WTC11 (cell line): ENCODE measurements around the gene CHST3. TPM values are rescaled to one million over a fixed set of nuclear protein-coding genes. Genes with fewer than 3 reads are reported as not detected.

Source experiments
- ATAC-seq: fragments of 200-7000 bp; cut with Tn5 transposase; 2 replicates; pipeline ENCODE4 v1.10.0; 2021; ENCODE audit warnings: mild to moderate bottlenecking, moderate library complexity
- CTCF ChIA-PET: fragments of 300-600 bp; sonication (Branson Sonifier 250); formaldehyde crosslinking; loops from one replicate; lab custom pipeline; 2021; ENCODE audit warnings: antibody characterized with exemption; lab: Charles Lee
- POLR2A ChIA-PET: fragments of 350-600 bp; sonication (Branson Sonifier 250); formaldehyde crosslinking; loops from one replicate; lab custom pipeline; 2021; ENCODE audit warnings: antibody characterized with exemption; lab: Charles Lee
- DNase-seq: peaks from one replicate; pipeline ENCODE4 v3.0.0; 2021; ENCODE audit warnings: low spot score
- H3K27ac Mint-ChIP-seq: 2 replicates; pipeline ENCODE4 v1.8.0; 2021; ENCODE audit warnings: mixed read lengths
- H3K27me3 Mint-ChIP-seq: 2 replicates; pipeline ENCODE4 v1.8.0; 2021; ENCODE audit warnings: low read depth, mild to moderate bottlenecking, moderate library complexity, mixed read lengths
- H3K36me3 Mint-ChIP-seq: 2 replicates; pipeline ENCODE4 v1.8.0; 2021; ENCODE audit warnings: mixed read lengths
- H3K4me1 Mint-ChIP-seq: 2 replicates; pipeline ENCODE4 v1.8.0; 2022; ENCODE audit warnings: mixed read lengths
- H3K4me3 Mint-ChIP-seq: 2 replicates; pipeline ENCODE4 v1.8.0; 2021; ENCODE audit warnings: mild to moderate bottlenecking, moderate library complexity, mixed read lengths
- H3K9me3 Mint-ChIP-seq: 2 replicates; pipeline ENCODE4 v1.8.0; 2021; ENCODE audit warnings: mixed read lengths
- ELF4 ChIP-seq: sonication (generic); formaldehyde crosslinking; IDR thresholded peaks from 2 replicates; pipeline ENCODE4 v1.8.1; 2022; ENCODE audit warnings: low read depth, mild to moderate bottlenecking, moderate library complexity, missing genetic modification reagents
- GABPB1 ChIP-seq: sonication (generic); formaldehyde crosslinking; IDR thresholded peaks from 2 replicates; pipeline ENCODE4 v1.8.1; 2023; ENCODE audit warnings: mild to moderate bottlenecking, missing genetic modification reagents
- GRHL2 ChIP-seq: fragments of 250-450 bp; sonication (Bioruptor Pico); IDR thresholded peaks from 2 replicates; pipeline ENCODE4 v1.8.0; 2022; ENCODE audit warnings: mild to moderate bottlenecking, moderate library complexity; ENCODE audit not compliant: insufficient replicate concordance, severe bottlenecking
- HMGA2 ChIP-seq: fragments of 250-450 bp; sonication (Bioruptor Pico); IDR thresholded peaks from 2 replicates; pipeline ENCODE4 v1.4.0; 2021; ENCODE audit warnings: mild to moderate bottlenecking, moderate library complexity
- NFYB ChIP-seq: sonication (generic); formaldehyde crosslinking; conservative IDR thresholded peaks from 2 replicates; pipeline ENCODE4 v1.8.0; 2022; ENCODE audit warnings: low read depth, missing genetic modification reagents
- SMAD4 ChIP-seq: sonication (generic); formaldehyde crosslinking; IDR thresholded peaks from 2 replicates; pipeline ENCODE4 v1.8.0; 2022; ENCODE audit warnings: mild to moderate bottlenecking, missing genetic modification reagents
- SP1 ChIP-seq: sonication (generic); formaldehyde crosslinking; conservative IDR thresholded peaks from 2 replicates; pipeline ENCODE4 v1.8.1; 2022; ENCODE audit warnings: missing genetic modification reagents
- ZNF121 ChIP-seq: sonication (generic); formaldehyde crosslinking; IDR thresholded peaks from 2 replicates; pipeline ENCODE4 v1.8.0; 2023; ENCODE audit warnings: missing genetic modification reagents
- total RNA-seq: library from RNA; stranded (reverse); gene quantifications from 3 replicates; pipeline ENCODE4 v1.2.3, GENCODE V29; 2021
- TF ChIP-seq, protein P1 (sequence below): sonication (generic); formaldehyde crosslinking; IDR thresholded peaks from 2 replicates; pipeline ENCODE4 v1.8.1; 2023; ENCODE audit warnings: mild to moderate bottlenecking, missing genetic modification reagents, borderline replicate concordance
- TF ChIP-seq, protein P2 (sequence below): fragments of 250-450 bp; sonication (Bioruptor Pico); IDR thresholded peaks from 2 replicates; pipeline ENCODE4 v1.9.0; 2021; ENCODE audit warnings: mild to moderate bottlenecking, borderline replicate concordance
- TF ChIP-seq, protein P3 (sequence below): sonication (generic); formaldehyde crosslinking; IDR thresholded peaks from 2 replicates; pipeline ENCODE4 v1.8.1; 2022; ENCODE audit warnings: low read depth, missing genetic modification reagents, borderline replicate concordance
- TF ChIP-seq, protein P4 (sequence below): sonication (generic); formaldehyde crosslinking; IDR thresholded peaks from 2 replicates; pipeline ENCODE4 v1.8.0; 2022; ENCODE audit warnings: mild to moderate bottlenecking, missing genetic modification reagents
- TF ChIP-seq, protein P5 (sequence below): sonication (generic); formaldehyde crosslinking; IDR thresholded peaks from 2 replicates; pipeline ENCODE4 v1.8.1; 2023; ENCODE audit warnings: mild to moderate bottlenecking, missing genetic modification reagents
- TF ChIP-seq, protein P6 (sequence below): fragments of 250-450 bp; sonication (Bioruptor Pico); IDR thresholded peaks from 2 replicates; pipeline ENCODE4 v2.1.2; 2022; ENCODE audit warnings: mild to moderate bottlenecking, moderate library complexity

CHST3 gene
- total RNA-seq, 1 experiment from 2014 or later, result 7.0 TPM

DNA sequence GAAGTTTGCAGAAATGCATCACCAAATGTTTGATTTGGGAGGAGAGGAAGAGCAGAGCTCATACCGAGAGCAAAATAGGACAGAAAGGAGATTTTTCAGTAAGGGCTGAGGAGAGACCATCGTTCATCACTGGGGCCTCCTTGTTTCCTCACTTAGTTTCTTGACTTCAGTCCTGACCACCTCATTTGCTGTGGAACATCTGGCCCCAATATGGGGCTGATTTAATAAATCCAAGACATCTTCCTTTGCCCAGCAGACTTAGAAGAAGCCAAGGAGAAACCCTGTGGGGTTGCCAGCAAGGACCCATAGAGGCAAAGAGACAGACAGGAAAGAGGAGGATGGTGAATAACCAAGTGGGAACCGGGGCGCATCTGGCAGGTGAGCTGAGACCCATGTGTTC, 60.4 kb downstream of the CHST3 start (continued):
- TF ChIP-seq, protein P1, sequence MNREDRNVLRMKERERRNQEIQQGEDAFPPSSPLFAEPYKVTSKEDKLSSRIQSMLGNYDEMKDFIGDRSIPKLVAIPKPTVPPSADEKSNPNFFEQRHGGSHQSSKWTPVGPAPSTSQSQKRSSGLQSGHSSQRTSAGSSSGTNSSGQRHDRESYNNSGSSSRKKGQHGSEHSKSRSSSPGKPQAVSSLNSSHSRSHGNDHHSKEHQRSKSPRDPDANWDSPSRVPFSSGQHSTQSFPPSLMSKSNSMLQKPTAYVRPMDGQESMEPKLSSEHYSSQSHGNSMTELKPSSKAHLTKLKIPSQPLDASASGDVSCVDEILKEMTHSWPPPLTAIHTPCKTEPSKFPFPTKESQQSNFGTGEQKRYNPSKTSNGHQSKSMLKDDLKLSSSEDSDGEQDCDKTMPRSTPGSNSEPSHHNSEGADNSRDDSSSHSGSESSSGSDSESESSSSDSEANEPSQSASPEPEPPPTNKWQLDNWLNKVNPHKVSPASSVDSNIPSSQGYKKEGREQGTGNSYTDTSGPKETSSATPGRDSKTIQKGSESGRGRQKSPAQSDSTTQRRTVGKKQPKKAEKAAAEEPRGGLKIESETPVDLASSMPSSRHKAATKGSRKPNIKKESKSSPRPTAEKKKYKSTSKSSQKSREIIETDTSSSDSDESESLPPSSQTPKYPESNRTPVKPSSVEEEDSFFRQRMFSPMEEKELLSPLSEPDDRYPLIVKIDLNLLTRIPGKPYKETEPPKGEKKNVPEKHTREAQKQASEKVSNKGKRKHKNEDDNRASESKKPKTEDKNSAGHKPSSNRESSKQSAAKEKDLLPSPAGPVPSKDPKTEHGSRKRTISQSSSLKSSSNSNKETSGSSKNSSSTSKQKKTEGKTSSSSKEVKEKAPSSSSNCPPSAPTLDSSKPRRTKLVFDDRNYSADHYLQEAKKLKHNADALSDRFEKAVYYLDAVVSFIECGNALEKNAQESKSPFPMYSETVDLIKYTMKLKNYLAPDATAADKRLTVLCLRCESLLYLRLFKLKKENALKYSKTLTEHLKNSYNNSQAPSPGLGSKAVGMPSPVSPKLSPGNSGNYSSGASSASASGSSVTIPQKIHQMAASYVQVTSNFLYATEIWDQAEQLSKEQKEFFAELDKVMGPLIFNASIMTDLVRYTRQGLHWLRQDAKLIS (CRISPR knock-in tag), result no peak
- TF ChIP-seq HMGA2 (CRISPR knock-in tag) (no peak), SMAD4 (no peak), NFYB (CRISPR knock-in tag) (no peak), GRHL2 (no peak), ZNF121 (CRISPR knock-in tag) (no peak)
- TF ChIP-seq, protein P2, sequence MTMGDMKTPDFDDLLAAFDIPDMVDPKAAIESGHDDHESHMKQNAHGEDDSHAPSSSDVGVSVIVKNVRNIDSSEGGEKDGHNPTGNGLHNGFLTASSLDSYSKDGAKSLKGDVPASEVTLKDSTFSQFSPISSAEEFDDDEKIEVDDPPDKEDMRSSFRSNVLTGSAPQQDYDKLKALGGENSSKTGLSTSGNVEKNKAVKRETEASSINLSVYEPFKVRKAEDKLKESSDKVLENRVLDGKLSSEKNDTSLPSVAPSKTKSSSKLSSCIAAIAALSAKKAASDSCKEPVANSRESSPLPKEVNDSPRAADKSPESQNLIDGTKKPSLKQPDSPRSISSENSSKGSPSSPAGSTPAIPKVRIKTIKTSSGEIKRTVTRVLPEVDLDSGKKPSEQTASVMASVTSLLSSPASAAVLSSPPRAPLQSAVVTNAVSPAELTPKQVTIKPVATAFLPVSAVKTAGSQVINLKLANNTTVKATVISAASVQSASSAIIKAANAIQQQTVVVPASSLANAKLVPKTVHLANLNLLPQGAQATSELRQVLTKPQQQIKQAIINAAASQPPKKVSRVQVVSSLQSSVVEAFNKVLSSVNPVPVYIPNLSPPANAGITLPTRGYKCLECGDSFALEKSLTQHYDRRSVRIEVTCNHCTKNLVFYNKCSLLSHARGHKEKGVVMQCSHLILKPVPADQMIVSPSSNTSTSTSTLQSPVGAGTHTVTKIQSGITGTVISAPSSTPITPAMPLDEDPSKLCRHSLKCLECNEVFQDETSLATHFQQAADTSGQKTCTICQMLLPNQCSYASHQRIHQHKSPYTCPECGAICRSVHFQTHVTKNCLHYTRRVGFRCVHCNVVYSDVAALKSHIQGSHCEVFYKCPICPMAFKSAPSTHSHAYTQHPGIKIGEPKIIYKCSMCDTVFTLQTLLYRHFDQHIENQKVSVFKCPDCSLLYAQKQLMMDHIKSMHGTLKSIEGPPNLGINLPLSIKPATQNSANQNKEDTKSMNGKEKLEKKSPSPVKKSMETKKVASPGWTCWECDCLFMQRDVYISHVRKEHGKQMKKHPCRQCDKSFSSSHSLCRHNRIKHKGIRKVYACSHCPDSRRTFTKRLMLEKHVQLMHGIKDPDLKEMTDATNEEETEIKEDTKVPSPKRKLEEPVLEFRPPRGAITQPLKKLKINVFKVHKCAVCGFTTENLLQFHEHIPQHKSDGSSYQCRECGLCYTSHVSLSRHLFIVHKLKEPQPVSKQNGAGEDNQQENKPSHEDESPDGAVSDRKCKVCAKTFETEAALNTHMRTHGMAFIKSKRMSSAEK, result no peak
- TF ChIP-seq, protein P3, sequence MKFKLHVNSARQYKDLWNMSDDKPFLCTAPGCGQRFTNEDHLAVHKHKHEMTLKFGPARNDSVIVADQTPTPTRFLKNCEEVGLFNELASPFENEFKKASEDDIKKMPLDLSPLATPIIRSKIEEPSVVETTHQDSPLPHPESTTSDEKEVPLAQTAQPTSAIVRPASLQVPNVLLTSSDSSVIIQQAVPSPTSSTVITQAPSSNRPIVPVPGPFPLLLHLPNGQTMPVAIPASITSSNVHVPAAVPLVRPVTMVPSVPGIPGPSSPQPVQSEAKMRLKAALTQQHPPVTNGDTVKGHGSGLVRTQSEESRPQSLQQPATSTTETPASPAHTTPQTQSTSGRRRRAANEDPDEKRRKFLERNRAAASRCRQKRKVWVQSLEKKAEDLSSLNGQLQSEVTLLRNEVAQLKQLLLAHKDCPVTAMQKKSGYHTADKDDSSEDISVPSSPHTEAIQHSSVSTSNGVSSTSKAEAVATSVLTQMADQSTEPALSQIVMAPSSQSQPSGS (CRISPR knock-in tag), result no peak
- TF ChIP-seq, protein P4, sequence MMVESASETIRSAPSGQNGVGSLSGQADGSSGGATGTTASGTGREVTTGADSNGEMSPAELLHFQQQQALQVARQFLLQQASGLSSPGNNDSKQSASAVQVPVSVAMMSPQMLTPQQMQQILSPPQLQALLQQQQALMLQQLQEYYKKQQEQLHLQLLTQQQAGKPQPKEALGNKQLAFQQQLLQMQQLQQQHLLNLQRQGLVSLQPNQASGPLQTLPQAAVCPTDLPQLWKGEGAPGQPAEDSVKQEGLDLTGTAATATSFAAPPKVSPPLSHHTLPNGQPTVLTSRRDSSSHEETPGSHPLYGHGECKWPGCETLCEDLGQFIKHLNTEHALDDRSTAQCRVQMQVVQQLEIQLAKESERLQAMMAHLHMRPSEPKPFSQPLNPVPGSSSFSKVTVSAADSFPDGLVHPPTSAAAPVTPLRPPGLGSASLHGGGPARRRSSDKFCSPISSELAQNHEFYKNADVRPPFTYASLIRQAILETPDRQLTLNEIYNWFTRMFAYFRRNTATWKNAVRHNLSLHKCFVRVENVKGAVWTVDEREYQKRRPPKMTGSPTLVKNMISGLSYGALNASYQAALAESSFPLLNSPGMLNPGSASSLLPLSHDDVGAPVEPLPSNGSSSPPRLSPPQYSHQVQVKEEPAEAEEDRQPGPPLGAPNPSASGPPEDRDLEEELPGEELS, result no peak
- TF ChIP-seq, all 79 proteins: peak for 0

DNA sequence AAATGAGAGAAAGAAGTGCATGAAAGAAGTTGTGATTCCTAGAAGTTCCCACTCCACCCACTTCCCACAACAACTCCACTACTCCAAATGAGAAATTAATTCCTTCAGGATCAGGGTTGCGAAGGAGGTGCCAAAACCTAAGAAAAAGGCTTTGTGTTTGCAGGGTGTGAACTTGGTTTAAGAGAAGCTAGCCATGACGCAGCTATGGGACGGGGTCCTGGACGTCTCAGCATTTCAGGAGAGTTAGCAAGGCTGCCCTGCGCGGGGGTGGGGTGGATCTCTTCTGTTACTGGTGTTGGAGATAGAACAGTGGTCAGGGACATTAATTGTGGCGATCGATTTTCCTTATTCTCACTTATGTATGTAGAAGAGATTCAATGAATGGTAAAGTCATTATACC, 61.2 kb downstream of the CHST3 start:
- ATAC-seq, result no peak
- no peak for DNase-seq
- Mint-ChIP-seq H3K4me1 (peaks cover 2% of the 10 kb centered on the region; the same call in 1 of the 2 replicates), H3K9me3 (no peaks in the 10 kb centered on the region), H3K36me3 (no peaks in the 10 kb centered on the region), H3K27ac (no peak overlapping the region), H3K4me3 (no peak overlapping the region), H3K27me3 (no peaks in the 10 kb centered on the region)
- POLR2A ChIA-PET, result no interaction called here
- CTCF ChIA-PET, result interaction anchor here (1.0 to 2.4 kb wide), 2 partner anchors 23 to 129 kb away, joined by 3 to 10 read pairs; no protein-coding TSS in a partner anchor
- TF ChIP-seq SP1, result no peak

DNA sequence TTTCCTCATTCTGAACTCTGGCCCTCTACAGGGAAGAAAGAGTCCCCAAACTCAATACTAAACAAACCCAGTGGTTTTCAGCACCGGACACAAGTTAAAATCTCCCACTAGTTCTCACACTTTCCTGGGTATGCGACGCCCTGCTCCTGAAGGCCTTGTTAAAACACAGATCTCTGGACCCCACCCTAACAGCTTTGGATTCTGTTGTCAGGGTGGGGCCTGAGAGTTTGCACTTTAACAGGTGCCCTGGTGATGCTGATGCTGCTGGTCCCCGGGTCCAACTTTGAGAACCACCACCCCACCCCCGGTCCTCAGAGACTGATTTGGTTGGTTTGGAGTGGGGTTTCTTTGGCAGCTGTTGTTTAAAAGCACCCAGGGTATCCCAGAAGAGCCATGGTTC, 61.6 kb downstream of the CHST3 start:
- Mint-ChIP-seq H3K36me3 (no peaks in the 10 kb centered on the region), H3K4me1 (peaks cover 2% of the 10 kb centered on the region; the same call in 1 of the 2 replicates), H3K9me3 (no peaks in the 10 kb centered on the region), H3K27me3 (no peaks in the 10 kb centered on the region), H3K27ac (no peak overlapping the region), H3K4me3 (no peak overlapping the region)
- POLR2A ChIA-PET, result no interaction called here
- CTCF ChIA-PET, result interaction anchor here (1.0 to 2.4 kb wide), 2 partner anchors 22 to 130 kb away, joined by 3 to 10 read pairs; no protein-coding TSS in a partner anchor
- no peak for ATAC-seq
- TF ChIP-seq ELF4 (CRISPR knock-in tag), result no peak
- TF ChIP-seq, protein P5, sequence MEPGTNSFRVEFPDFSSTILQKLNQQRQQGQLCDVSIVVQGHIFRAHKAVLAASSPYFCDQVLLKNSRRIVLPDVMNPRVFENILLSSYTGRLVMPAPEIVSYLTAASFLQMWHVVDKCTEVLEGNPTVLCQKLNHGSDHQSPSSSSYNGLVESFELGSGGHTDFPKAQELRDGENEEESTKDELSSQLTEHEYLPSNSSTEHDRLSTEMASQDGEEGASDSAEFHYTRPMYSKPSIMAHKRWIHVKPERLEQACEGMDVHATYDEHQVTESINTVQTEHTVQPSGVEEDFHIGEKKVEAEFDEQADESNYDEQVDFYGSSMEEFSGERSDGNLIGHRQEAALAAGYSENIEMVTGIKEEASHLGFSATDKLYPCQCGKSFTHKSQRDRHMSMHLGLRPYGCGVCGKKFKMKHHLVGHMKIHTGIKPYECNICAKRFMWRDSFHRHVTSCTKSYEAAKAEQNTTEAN (CRISPR knock-in tag), result no peak
- no peak for TF ChIP-seq GABPB1 (CRISPR knock-in tag)
- TF ChIP-seq, protein P6, sequence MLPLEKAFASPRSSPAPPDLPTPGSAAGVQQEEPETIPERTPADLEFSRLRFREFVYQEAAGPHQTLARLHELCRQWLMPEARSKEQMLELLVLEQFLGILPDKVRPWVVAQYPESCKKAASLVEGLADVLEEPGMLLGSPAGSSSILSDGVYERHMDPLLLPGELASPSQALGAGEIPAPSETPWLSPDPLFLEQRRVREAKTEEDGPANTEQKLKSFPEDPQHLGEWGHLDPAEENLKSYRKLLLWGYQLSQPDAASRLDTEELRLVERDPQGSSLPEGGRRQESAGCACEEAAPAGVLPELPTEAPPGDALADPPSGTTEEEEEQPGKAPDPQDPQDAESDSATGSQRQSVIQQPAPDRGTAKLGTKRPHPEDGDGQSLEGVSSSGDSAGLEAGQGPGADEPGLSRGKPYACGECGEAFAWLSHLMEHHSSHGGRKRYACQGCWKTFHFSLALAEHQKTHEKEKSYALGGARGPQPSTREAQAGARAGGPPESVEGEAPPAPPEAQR, result no peak
- DNase-seq, result no peak
